BLaER1 treated with 17β-estradiol and CSF1 and Interleukin-3, amounts not matched to agents 10 nM and 100 nM (cell line): ENCODE measurements around the gene UBR4.

Experiments
- H3K27ac ChIP-seq, 11 experiments: shearing (Covaris generic); formaldehyde crosslinking; 2 replicates each; pipeline ENCODE4 v1.8.1; 2022
- H3K27me3 ChIP-seq, 11 experiments: shearing (Covaris generic); formaldehyde crosslinking; 2 replicates each; pipeline ENCODE4 v1.8.1; 2022
- H3K36me3 ChIP-seq, 11 experiments: shearing (Covaris generic); formaldehyde crosslinking; 2 replicates each; pipeline ENCODE4 v1.8.1; 2022
- H3K4me1 ChIP-seq, 10 experiments: shearing (Covaris generic); formaldehyde crosslinking; 2 replicates each; pipeline ENCODE4 v1.8.1; 2022
- H3K4me2 ChIP-seq, 11 experiments: shearing (Covaris generic); formaldehyde crosslinking; 2 replicates each; pipeline ENCODE4 v1.8.1; 2022
- H3K4me3 ChIP-seq, 10 experiments: shearing (Covaris generic); formaldehyde crosslinking; 2 replicates each; pipeline ENCODE4 v1.8.1; 2022
- H3K9ac ChIP-seq, 11 experiments: shearing (Covaris generic); formaldehyde crosslinking; 2 replicates each; pipeline ENCODE4 v1.8.1; 2022
- H3K9me3 ChIP-seq, 11 experiments: shearing (Covaris generic); formaldehyde crosslinking; replicated peaks in 1 of 11; 2 replicates each; pipeline ENCODE4 v1.8.1; 2022
- H4K20me1 ChIP-seq, 11 experiments: shearing (Covaris generic); formaldehyde crosslinking; 2 replicates each; pipeline ENCODE4 v1.8.1; 2022
- Cebpa-rat ChIP-seq, 11 experiments: shearing (Covaris generic); IDR thresholded peaks; 2 replicates each; pipeline ENCODE4 v1.8.1; 2022

The UBR4 gene

DNA sequence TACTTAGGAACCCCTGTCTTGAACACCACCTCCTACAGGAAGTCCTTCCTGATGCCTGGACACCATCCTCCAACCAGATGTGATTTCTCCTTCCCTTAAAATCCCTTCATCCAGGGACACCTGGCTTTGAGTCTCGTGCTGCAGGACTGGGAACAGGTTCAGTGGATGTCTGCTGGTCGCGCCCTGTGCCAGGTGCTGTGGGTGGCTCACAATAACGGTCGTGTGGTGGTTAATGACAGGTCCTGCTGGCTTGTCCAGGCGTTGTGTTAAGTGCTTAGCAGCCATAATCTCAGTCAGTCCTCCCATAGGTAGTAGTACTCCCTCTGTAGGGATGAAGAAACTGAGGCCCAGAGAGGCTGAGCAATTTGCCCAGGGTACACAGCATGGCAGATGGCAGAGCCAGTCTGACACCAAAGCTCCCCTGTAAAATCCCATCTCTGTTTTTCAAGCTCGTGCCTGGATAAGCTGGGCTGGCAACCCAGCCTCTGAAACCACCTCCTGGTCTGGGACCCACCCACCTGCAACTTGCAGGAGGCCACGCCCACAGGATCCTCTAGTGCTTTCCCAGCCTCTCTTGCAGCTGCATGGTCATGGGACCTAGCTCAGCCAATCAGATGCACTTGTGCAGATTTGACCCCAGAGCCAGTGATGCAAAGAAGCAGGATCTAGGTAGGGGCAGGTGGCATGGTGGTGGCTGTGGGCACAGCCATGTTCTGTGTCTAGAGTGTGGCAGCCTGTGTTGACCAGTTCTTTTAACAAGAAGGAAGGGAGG lies 147.6 kb downstream of the UBR4 start:
- H4K20me1 ChIP-seq = no peaks in the 10 kb centered on the region
- H3K4me3 ChIP-seq = no peak overlapping the region
- H3K27me3 ChIP-seq = no peaks in the 10 kb centered on the region
- H3K9ac ChIP-seq = no peak overlapping the region
- no peaks in the 10 kb centered on the region for H3K36me3 ChIP-seq
- no peak overlapping the region for H3K4me2 ChIP-seq
- no peak for TF ChIP-seq Cebpa-rat (IDR thresholded peaks at IDR 0.05)
- H3K9me3 ChIP-seq = peaks cover 0 to 14% (median 12%) of the 10 kb centered on the region in 11 experiments; a peak in 9 of 22 replicates
- peaks cover 0 to 10% (median 2%) of the 10 kb centered on the region in 10 experiments; a peak in 13 of 20 replicates for H3K4me1 ChIP-seq
- no peak overlapping the region for H3K27ac ChIP-seq

DNA sequence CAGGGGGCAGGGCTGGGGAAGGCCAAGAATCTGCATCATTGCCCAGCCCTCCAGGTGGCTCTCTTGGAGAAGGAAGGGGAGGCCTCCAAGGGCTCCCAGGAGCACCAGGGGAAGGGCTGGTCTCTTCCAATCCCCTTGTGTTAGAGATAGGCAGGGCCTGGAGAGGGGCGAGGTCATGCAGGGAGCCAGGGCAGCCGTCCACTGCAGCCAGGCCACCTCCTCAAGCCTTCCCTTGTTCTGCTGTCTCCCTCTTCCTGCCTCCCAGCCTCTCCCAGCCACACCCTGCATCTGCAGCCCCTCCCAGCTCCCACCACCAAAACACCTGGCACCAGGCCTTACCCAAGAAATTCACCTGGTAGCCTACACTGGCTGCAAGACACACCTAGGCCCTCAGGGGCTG lies 148.3 kb downstream of the UBR4 start:
- Histone ChIP-seq H3K27me3 (no peaks in the 10 kb centered on the region), H3K27ac (no peak overlapping the region), H4K20me1 (no peaks in the 10 kb centered on the region), H3K4me2 (no peak overlapping the region), H3K9me3 (peaks cover 0 to 14% (median 12%) of the 10 kb centered on the region in 11 experiments; a peak in 9 of 22 replicates), H3K4me3 (no peak overlapping the region), H3K9ac (no peak overlapping the region), H3K4me1 (peaks cover 0 to 5% (median 0%) of the 10 kb centered on the region in 10 experiments; a peak in 4 of 20 replicates), H3K36me3 (no peaks in the 10 kb centered on the region)
- TF ChIP-seq Cebpa-rat (IDR thresholded peaks at IDR 0.05) = no peak

DNA sequence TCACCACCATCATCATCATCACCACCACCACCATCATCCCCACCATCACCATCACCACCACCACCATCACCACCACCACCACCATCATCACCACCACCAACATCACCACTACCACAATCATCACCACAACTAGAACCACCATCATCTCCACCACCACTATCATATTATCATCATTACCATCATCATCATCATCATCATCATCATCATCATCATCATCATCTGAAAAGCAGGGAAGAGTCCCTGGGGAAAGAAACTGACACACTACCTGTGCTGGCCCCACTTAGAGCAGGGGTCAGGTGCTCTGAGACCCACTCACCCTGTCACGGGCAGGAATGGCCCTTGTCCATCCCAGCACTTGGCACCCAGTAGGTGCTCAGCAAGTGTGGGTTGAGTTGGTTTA lies 148.7 kb downstream of the UBR4 start:
- Histone ChIP-seq H3K4me2 (no peak overlapping the region), H3K27ac (no peak overlapping the region), H3K9me3 (peaks cover 0 to 14% (median 12%) of the 10 kb centered on the region in 11 experiments; a peak in 9 of 22 replicates), H3K36me3 (no peaks in the 10 kb centered on the region), H4K20me1 (no peaks in the 10 kb centered on the region), H3K27me3 (no peaks in the 10 kb centered on the region), H3K4me3 (no peak overlapping the region), H3K9ac (no peak overlapping the region), H3K4me1 (peaks cover 0 to 5% (median 0%) of the 10 kb centered on the region in 10 experiments; a peak in 4 of 20 replicates)
- TF ChIP-seq Cebpa-rat (IDR thresholded peaks at IDR 0.05) = no peak

DNA sequence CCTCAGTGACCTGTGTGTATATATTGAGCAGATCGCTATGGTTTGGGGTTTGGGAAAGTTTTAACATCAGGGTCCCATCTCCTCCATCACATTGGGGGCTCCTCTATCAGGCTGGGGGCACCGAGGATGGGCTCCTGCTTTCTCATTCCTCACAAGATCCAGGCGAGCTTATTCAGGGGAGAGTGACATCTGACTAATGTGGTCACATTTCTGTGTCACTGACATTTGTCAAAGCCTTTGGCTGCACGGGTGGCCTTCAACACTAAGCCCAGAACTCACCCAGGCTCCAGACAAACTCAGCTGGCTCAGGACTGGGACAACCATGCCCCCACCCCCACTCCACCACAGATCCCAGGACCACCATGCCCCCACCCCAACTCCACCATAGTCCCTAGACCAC lies 150.3 kb downstream of the UBR4 start:
- no peaks in the 10 kb centered on the region for H3K36me3 ChIP-seq
- no peak overlapping the region for H3K9ac ChIP-seq
- no peak overlapping the region for H3K27ac ChIP-seq
- no peaks in the 10 kb centered on the region for H4K20me1 ChIP-seq
- peaks cover 0 to 14% (median 12%) of the 10 kb centered on the region in 11 experiments; a peak in 9 of 22 replicates for H3K9me3 ChIP-seq
- no peak for TF ChIP-seq Cebpa-rat (IDR thresholded peaks at IDR 0.05)
- peak overlapping the region in 2 of 11 experiments; percentile 17 to 18; a peak in 1 of 22 replicates for H3K4me2 ChIP-seq
- peaks cover 6 to 17% (median 12%) of the 10 kb centered on the region in 10 experiments for H3K4me1 ChIP-seq
- H3K27me3 ChIP-seq = peaks cover 0 to 6% (median 0%) of the 10 kb centered on the region in 11 experiments; a peak in 5 of 22 replicates
- H3K4me3 ChIP-seq = no peak overlapping the region

DNA sequence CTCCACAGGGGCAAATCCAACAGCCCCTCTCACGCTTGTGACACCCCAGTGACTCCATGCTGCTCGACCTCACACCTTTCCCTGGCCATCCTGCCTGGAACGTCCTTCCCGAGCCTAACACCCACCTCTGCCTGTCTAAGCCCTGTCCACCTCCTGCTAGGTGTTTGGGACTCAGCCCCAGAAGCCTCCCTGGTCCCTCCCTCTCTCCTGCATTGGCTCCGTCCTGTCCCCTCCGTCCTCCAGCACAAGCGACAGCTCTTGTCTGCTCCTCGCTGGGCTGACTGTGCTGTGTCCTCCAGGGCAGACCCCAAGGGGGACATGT lies 151.6 kb downstream of the UBR4 start:
- no peaks in the 10 kb centered on the region for H3K36me3 ChIP-seq
- H4K20me1 ChIP-seq = no peaks in the 10 kb centered on the region
- H3K4me3 ChIP-seq = no peak overlapping the region
- H3K27ac ChIP-seq = no peak overlapping the region
- peaks cover 0 to 14% (median 12%) of the 10 kb centered on the region in 11 experiments; a peak in 9 of 22 replicates for H3K9me3 ChIP-seq
- H3K27me3 ChIP-seq = peaks cover 0 to 19% (median 0%) of the 10 kb centered on the region in 11 experiments; a peak in 9 of 22 replicates
- peaks cover 14 to 30% (median 25%) of the 10 kb centered on the region in 10 experiments for H3K4me1 ChIP-seq
- H3K4me2 ChIP-seq = no peak overlapping the region
- no peak overlapping the region for H3K9ac ChIP-seq
- TF ChIP-seq Cebpa-rat (IDR thresholded peaks at IDR 0.05) = no peak

DNA sequence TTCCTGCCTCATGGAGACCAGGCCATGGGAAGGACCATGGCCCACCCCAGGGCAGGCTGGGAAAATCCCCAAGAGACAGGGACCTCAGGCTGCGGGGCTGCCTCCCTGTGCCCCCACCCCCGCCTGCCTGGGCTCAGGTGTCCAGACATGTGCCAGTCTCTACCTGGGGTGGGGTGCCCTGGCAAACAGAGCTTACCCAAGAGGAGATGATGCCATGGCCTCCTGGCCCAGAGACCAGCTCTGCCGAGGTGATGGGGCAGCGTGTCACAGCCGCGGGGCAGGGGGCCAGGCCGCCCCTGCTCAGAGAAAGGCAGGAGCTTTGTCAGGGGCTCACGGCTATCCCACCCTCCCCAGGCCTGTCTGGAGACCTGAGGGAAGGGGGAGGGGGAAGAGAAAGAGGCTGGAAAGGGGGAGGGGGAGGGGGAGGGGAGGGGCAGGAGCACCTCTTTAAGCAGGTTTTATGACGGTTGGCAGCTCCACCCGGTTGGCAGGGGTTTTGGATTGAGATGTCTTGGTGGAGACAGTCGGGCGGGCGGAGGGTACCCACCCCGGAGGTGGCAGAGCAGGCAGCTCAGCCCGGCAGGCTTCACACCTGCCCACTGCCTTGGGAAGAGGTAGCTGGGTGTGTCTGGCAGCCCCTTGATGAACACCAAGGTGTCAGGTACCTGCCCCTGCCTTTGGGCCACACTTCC lies 152.1 kb downstream of the UBR4 start:
- TF ChIP-seq Cebpa-rat (IDR thresholded peaks at IDR 0.05) = no peak
- no peaks in the 10 kb centered on the region for H3K36me3 ChIP-seq
- peaks cover 14 to 31% (median 25%) of the 10 kb centered on the region in 10 experiments for H3K4me1 ChIP-seq
- no peak overlapping the region for H3K27ac ChIP-seq
- H3K9me3 ChIP-seq = peaks cover 0 to 14% (median 12%) of the 10 kb centered on the region in 11 experiments; a peak in 9 of 22 replicates
- H3K4me3 ChIP-seq = no peak overlapping the region
- peaks cover 0 to 19% (median 0%) of the 10 kb centered on the region in 11 experiments; a peak in 9 of 22 replicates for H3K27me3 ChIP-seq
- no peaks in the 10 kb centered on the region for H4K20me1 ChIP-seq
- H3K4me2 ChIP-seq = no peak overlapping the region
- H3K9ac ChIP-seq = no peak overlapping the region

DNA sequence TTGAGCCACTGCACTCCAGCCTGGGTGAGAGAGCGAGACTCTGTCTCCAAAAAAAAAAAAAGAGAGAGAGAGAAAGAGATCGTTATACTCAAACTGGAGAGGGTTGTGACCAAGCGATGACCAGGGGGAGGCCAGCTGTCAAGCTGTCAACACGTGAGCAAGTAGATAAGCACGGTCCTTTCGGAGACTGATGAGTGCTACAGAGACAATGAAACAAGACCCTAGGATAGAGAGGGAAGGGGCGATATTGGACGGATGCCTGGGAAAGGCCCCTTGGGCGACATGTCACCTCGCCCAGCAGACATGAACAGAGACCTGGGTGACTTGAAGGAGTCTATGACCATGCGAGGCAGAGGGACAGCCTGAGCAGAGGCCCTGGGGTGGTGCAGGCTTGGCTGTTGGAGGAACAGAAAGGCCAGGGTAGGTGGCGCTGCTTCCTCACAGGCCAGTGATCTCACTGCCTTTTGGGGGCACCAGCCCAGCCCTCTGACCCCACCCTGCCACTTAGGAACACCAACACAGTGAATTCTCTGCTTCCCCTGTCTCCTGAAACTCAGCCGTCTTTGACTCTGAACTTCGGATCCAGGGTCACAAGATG lies 152.8 kb downstream of the UBR4 start:
- Histone ChIP-seq H3K36me3 (no peaks in the 10 kb centered on the region), H3K9me3 (peaks cover 0 to 10% (median 7%) of the 10 kb centered on the region in 11 experiments; a peak in 8 of 22 replicates), H3K27me3 (peaks cover 0 to 19% (median 0%) of the 10 kb centered on the region in 11 experiments; a peak in 9 of 22 replicates), H3K4me2 (no peak overlapping the region), H3K9ac (no peak overlapping the region), H3K4me3 (no peak overlapping the region), H4K20me1 (no peaks in the 10 kb centered on the region), H3K27ac (no peak overlapping the region), H3K4me1 (peaks cover 14 to 31% (median 25%) of the 10 kb centered on the region in 10 experiments)
- TF ChIP-seq Cebpa-rat (IDR thresholded peaks at IDR 0.05) = no peak

DNA sequence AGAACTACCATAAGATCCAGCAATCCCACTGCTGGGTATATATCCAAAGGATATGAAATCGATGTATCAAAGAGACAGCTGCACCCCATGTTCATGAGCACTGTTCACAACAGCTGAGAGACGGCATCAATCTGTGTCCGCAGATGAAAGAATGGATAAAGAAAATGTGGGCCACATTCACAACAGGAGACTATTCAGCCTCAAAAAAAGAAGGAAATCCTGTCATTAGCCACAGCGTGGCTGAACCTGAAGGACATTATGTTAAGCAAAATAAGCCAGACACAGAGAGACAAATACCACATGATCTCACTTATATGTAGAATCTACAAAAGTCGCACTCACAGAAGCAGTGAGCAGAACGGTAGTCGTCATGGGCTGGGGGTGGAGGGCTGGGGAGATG lies 154.4 kb downstream of the UBR4 start:
- Histone ChIP-seq H3K27me3 (peaks cover 0 to 19% (median 0%) of the 10 kb centered on the region in 11 experiments; a peak in 9 of 22 replicates), H3K36me3 (no peaks in the 10 kb centered on the region), H3K4me1 (peaks cover 14 to 35% (median 26%) of the 10 kb centered on the region in 10 experiments), H3K27ac (no peak overlapping the region), H3K4me2 (peak overlapping the region in 7 of 11 experiments; percentile 72 to 83 (median 78); a peak in 9 of 22 replicates), H4K20me1 (no peaks in the 10 kb centered on the region), H3K9me3 (no peaks in the 10 kb centered on the region), H3K9ac (no peak overlapping the region), H3K4me3 (no peak overlapping the region)
- no peak for TF ChIP-seq Cebpa-rat (IDR thresholded peaks at IDR 0.05)

DNA sequence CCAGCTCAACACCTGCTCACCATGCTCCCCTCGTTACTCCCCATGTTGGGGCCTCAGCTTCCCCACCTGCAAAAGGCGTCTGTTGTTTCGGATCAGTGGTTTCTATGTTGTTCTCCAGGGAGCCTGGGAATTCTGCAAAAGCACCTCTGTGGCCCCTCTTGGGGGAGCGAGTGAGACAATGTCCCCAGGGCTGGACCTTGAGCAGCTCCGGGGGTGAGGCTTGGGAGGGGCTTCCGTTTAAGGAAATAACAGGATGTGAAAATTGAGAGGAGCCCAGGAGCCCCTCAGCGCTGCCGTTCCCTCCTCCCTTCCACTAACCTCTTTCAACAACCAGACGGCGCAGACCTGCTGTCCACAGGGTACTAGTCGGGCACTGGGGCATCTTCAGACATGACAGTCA lies 155.1 kb downstream of the UBR4 start:
- no peak for TF ChIP-seq Cebpa-rat (IDR thresholded peaks at IDR 0.05)
- Histone ChIP-seq H3K9me3 (no peaks in the 10 kb centered on the region), H3K4me1 (peaks cover 14 to 38% (median 27%) of the 10 kb centered on the region in 10 experiments), H3K9ac (no peak overlapping the region), H3K4me2 (peak overlapping the region; percentile 61 to 83 (median 76)), H3K27me3 (peaks cover 0 to 19% (median 0%) of the 10 kb centered on the region in 11 experiments; a peak in 9 of 22 replicates), H3K36me3 (no peaks in the 10 kb centered on the region), H4K20me1 (no peaks in the 10 kb centered on the region), H3K4me3 (no peak overlapping the region), H3K27ac (no peak overlapping the region)
